HCEC 1CT (cell line): ENCODE results near the gene TMEM126A.

Experiments
- DNase-seq: peaks from one replicate; pipeline ENCODE4 v3.0.0-alpha.2; 2017

Gene TMEM126A

DNA sequence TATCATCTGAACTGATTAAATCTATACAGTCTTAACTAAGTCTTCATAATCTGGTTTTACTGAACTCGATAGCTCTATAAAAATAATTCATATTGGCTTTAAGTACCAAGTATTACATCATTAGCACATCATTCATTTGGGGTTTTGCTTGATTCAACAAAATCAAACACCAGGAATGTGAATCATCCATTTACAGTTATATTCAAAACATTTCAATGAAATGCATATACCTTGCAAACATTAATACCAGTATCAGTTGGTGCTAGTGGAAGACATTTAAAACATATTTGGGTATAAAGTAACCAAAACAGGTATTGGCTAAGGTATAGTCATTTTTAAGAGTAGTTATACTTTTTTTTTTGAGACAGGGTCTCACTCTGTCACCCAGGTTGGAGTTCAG lies 50.4 kb downstream of the TMEM126A start:
- no peak for DNase-seq

DNA sequence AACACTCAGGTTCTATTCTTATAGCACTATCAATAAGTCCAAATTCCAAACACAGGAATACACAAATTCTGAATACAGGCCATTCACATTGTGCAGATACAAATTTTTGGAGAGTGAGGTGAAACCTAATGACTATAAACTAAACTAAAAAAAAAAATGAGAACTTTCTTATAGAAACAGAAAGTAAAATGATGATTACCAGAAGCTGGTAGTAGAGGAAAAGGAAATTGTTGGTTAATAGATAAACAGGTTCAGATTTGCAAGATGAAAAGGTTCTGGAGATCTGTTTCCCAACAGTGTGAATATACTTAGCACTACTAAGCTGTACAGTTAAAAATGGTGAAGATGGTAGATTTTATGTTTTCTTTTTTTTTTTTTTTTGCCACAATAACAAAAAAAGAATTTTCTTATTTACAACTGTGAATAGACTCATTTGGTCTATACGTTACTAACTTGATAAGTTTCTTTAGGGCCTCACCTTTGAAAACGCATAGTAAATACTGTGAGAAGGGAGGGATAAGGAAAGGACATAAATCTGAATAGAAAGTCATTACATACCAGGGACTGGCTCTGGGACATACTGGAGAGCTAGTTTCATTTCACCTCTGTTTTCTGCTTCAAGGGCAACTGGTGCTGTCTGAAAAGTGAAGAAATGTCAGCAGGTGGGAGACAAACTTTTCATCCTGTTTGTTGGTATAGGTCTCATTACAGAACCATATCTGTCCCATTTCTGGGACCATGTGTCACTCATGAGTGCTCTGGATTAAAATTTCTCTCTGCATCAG lies 52.4 kb downstream of the TMEM126A start:
- DNase-seq: no peak

- DNase-seq: no peak
Observed at GRCh38 chr11:85704967-85705366, 57.2 kb downstream of the TMEM126A start.

DNA sequence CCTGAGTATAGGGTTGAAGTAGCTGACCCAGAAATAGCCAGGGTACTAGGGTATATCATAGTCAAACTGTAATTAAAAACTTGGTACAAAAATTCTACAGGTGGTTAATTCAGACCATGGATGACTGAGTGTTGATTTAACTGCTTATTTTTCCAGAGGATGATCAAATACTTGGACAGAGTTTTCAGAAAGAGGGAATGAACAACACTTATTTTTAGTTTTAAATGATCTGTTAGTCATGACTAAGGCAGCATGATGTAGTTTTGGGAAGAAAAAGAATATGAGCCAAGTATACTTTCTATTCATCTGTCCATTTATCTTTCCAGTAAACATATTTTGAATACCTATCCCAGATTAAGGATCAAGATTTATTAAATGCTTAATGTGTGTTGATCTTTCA lies 58.0 kb downstream of the TMEM126A start:
- peak; percentile 26 for DNase-seq
